K562 (cell line): ENCODE measurements around the gene RASSF7. TPM values are rescaled to one million over a fixed set of nuclear protein-coding genes. Genes with fewer than 3 reads are reported as not detected.

Source experiments
- ATF1 ChIP-seq, 2 experiments: fragments of 450-650 bp in 1 of 2; IDR thresholded peaks; 2 replicates each; pipeline ENCODE4 v1.6.1; 2016; ENCODE audit warnings: missing compliant biosample characterization in 1 of 2, missing genetic modification characterization in 1 of 2
- CEBPB ChIP-seq: fragments of 450-650 bp; IDR thresholded peaks from 2 replicates; pipeline ENCODE4 v1.6.1; 2016; ENCODE audit warnings: missing genetic modification characterization, missing compliant biosample characterization
- CEBPZ ChIP-seq: fragments of 150-350 bp; IDR thresholded peaks from 2 replicates; pipeline ENCODE4 v1.6.1; 2014; ENCODE audit warnings: low read depth, mild to moderate bottlenecking, low read length, borderline replicate concordance
- ESRRB ChIP-seq: fragments of 250-450 bp; sonication (Bioruptor Pico); IDR thresholded peaks from 2 replicates; pipeline ENCODE4 v1.5.0; 2020; ENCODE audit warnings: mild to moderate bottlenecking, moderate library complexity, borderline replicate concordance
- GABPB1 ChIP-seq: sonication (generic); formaldehyde crosslinking; IDR thresholded peaks from 2 replicates; pipeline ENCODE4 v1.8.0; 2022; ENCODE audit warnings: mild to moderate bottlenecking, missing genetic modification reagents
- HDAC6 ChIP-seq: IDR thresholded peaks from 2 replicates; pipeline ENCODE4 v1.6.1; 2012; ENCODE audit warnings: low read depth, mild to moderate bottlenecking, control low read depth, inconsistent platforms, low read length, moderate library complexity
- HNRNPK ChIP-seq: fragments of 200-400 bp; formaldehyde crosslinking; IDR thresholded peaks from one replicate; pipeline ENCODE4 v1.6.1; 2018; ENCODE audit warnings: mild to moderate bottlenecking, low read depth, low read length; ENCODE audit not compliant: poor library complexity, severe bottlenecking
- JUNB ChIP-seq: fragments of 450-650 bp; formaldehyde crosslinking; conservative IDR thresholded peaks from 2 replicates; pipeline ENCODE4 v1.4.0; 2020; ENCODE audit warnings: mild to moderate bottlenecking
- LEF1 ChIP-seq: fragments of 450-650 bp; IDR thresholded peaks from 2 replicates; pipeline ENCODE4 v1.6.1; 2016; ENCODE audit warnings: mild to moderate bottlenecking
- PKNOX1 ChIP-seq: fragments of 450-650 bp; IDR thresholded peaks from 2 replicates; pipeline ENCODE4 v1.6.1; 2016
- RAD21 ChIP-seq, 2 experiments: fragments of 250-450 bp in 1 of 2; fragments of 450-650 bp in 1 of 2; sonication (Bioruptor Pico) in 1 of 2; formaldehyde crosslinking in 1 of 2; IDR thresholded peaks in 1 of 2; conservative IDR thresholded peaks in 1 of 2; 2 replicates each; pipeline versions ENCODE4 v1.4.0 to v1.8.0; 2020 to 2022; ENCODE audit warnings: mild to moderate bottlenecking in 2 of 2, moderate library complexity in 1 of 2
- SFPQ ChIP-seq: fragments of 200-400 bp; formaldehyde crosslinking; IDR thresholded peaks from 2 replicates; pipeline ENCODE4 v1.6.1; 2017; ENCODE audit warnings: mild to moderate bottlenecking, low read depth, low read length, moderate library complexity
- TAL1 ChIP-seq: fragments of 450-650 bp; IDR thresholded peaks from 2 replicates; pipeline ENCODE4 v1.6.1; 2016; ENCODE audit warnings: mild to moderate bottlenecking
- ZNF146 ChIP-seq: IDR thresholded peaks from one replicate; pipeline ENCODE4 v1.6.1; 2018; ENCODE audit warnings: missing compliant biosample characterization; ENCODE audit not compliant: unreplicated experiment
- ZNF408 ChIP-seq: fragments of 250-450 bp; sonication (Bioruptor Pico); IDR thresholded peaks from 2 replicates; pipeline ENCODE4 v1.4.0; 2020; ENCODE audit warnings: low read depth, mild to moderate bottlenecking, moderate library complexity
- ZNF778 ChIP-seq: fragments of 450-650 bp; formaldehyde crosslinking; IDR thresholded peaks from 2 replicates; pipeline ENCODE4 v1.4.0; 2020; ENCODE audit warnings: mild to moderate bottlenecking, moderate library complexity
- polyA plus RNA-seq, 8 experiments: library from polyadenylated mRNA; depleted of rRNA in 4 of 8; stranded (reverse) in 5 of 8; unstranded in 3 of 8; fragments of >200 nt; fragmentation: Nextera tagmentation in 2 of 8; fragmentation: Illumina TruSeq in 1 of 8; extraction: Ambion mirVana in 2 of 8; extraction: Trizol in 1 of 8; gene quantifications; 2 replicates each; pipeline versions ENCODE4 v1.2.1 to v1.2.3, GENCODE V29; 2011 to 2014; ENCODE audit warnings: inconsistent platforms in 1 of 8, missing spikeins in 1 of 8
- total RNA-seq, 7 experiments: library from RNA; depleted of rRNA in 6 of 7; stranded (reverse); fragments of >200 nt in 6 of 7; fragmentation: Illumina TruSeq in 2 of 7; extraction: Trizol in 2 of 7; gene quantifications; 2 replicates each; pipeline versions ENCODE4 v1.2.1 to v1.2.3, GENCODE V29; 2011 to 2021; ENCODE audit warnings: low replicate concordance in 1 of 7
- TF ChIP-seq, protein P1 (sequence below): fragments of 450-650 bp; IDR thresholded peaks from 2 replicates; pipeline ENCODE4 v1.6.1; 2016; ENCODE audit warnings: mild to moderate bottlenecking
- TF ChIP-seq, protein P2 (sequence below): fragments of 250-450 bp; sonication (Bioruptor Pico); IDR thresholded peaks from 2 replicates; pipeline ENCODE4 v1.5.0; 2021

The RASSF7 gene
- total and polyA plus RNA-seq, 9 of the 15 experiments (the other 6 are each of a cell fraction or from before 2014, with no cell fraction given): 0.41 to 45.2 (median 18.6) TPM

DNA sequence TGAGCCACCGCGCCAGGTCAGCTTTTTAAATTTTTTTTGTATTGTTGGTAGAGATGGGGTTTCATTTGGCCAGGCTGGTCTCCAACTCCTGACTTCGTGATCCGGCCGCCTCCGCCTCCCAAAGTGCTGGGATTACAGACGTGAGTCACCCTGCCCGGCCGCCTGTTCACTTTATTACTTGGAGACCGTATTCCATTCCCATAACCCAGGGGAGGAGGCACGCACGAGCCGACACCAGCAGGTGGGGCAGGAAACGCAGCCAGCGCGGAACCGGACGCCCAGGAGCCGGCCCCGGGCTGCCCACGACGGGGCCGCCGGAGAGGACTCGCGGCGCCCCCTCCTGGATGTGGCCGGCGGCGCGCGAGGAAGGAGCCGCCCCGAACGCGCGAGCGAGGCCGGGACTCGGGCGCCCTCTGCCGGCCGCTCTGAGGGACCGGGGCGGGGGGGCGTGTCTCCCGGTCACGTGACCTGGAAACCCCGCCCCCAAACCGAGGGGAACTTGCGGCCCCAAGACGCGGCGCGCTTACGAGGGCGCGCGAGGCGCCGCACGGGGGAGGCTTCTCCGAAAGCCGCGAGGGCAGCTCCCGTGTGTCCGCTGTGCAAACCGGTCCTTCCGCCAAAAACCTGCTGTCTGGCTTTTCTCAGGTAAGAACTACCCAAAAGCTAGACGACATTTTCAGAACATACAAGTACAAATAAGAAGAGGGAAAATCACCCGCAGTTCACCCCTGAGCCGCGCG is 42.1 kb upstream of the RASSF7 start (continued):
- no peak for TF ChIP-seq ESRRB (CRISPR knock-in tag)
- no peak for TF ChIP-seq CEBPZ
- TF ChIP-seq HNRNPK: no peak
- TF ChIP-seq RAD21 (CRISPR knock-in tag; conservative IDR thresholded peaks at IDR 0.05 in 1 of 2, IDR thresholded peaks at IDR 0.05 in 1 of 2): peak; percentile 96 to 99
- no peak for TF ChIP-seq PKNOX1
- TF ChIP-seq SFPQ: no peak
- TF ChIP-seq GABPB1 (CRISPR knock-in tag): peak; percentile 75
- TF ChIP-seq, protein P1, sequence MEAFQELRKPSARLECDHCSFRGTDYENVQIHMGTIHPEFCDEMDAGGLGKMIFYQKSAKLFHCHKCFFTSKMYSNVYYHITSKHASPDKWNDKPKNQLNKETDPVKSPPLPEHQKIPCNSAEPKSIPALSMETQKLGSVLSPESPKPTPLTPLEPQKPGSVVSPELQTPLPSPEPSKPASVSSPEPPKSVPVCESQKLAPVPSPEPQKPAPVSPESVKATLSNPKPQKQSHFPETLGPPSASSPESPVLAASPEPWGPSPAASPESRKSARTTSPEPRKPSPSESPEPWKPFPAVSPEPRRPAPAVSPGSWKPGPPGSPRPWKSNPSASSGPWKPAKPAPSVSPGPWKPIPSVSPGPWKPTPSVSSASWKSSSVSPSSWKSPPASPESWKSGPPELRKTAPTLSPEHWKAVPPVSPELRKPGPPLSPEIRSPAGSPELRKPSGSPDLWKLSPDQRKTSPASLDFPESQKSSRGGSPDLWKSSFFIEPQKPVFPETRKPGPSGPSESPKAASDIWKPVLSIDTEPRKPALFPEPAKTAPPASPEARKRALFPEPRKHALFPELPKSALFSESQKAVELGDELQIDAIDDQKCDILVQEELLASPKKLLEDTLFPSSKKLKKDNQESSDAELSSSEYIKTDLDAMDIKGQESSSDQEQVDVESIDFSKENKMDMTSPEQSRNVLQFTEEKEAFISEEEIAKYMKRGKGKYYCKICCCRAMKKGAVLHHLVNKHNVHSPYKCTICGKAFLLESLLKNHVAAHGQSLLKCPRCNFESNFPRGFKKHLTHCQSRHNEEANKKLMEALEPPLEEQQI: no peak
- TF ChIP-seq LEF1: no peak
- no peak for TF ChIP-seq ZNF408
- TF ChIP-seq HDAC6: no peak
- TF ChIP-seq ZNF778 (CRISPR knock-in tag): no peak
- no peak for TF ChIP-seq CEBPB (tag)
- TF ChIP-seq ATF1 (CRISPR knock-in tag; IDR thresholded peaks at IDR 0.05): no peak
- peak; percentile 79 for TF ChIP-seq ATF1 (tag; IDR thresholded peaks at IDR 0.05)
- no peak for TF ChIP-seq TAL1
- no peak for TF ChIP-seq JUNB (CRISPR knock-in tag)
- TF ChIP-seq, protein P2, sequence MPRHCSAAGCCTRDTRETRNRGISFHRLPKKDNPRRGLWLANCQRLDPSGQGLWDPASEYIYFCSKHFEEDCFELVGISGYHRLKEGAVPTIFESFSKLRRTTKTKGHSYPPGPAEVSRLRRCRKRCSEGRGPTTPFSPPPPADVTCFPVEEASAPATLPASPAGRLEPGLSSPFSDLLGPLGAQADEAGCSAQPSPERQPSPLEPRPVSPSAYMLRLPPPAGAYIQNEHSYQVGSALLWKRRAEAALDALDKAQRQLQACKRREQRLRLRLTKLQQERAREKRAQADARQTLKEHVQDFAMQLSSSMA (CRISPR knock-in tag): no peak
- TF ChIP-seq ZNF146: no peak
